WTC11 (cell line): ENCODE measurements around the gene PREX1. TPM values are rescaled to one million over a fixed set of nuclear protein-coding genes. Genes with fewer than 3 reads are reported as not detected.

Experiments used
- ATAC-seq: fragments of 200-7000 bp; cut with Tn5 transposase; 2 replicates; pipeline ENCODE4 v1.10.0; 2021; ENCODE audit warnings: mild to moderate bottlenecking, moderate library complexity
- CTCF ChIA-PET: fragments of 300-600 bp; sonication (Branson Sonifier 250); formaldehyde crosslinking; loops from one replicate; lab custom pipeline; 2021; ENCODE audit warnings: antibody characterized with exemption; lab: Charles Lee
- POLR2A ChIA-PET: fragments of 350-600 bp; sonication (Branson Sonifier 250); formaldehyde crosslinking; loops from one replicate; lab custom pipeline; 2021; ENCODE audit warnings: antibody characterized with exemption; lab: Charles Lee
- DNase-seq: peaks from one replicate; pipeline ENCODE4 v3.0.0; 2021; ENCODE audit warnings: low spot score
- H3K27ac Mint-ChIP-seq: 2 replicates; pipeline ENCODE4 v1.8.0; 2021; ENCODE audit warnings: mixed read lengths
- H3K27me3 Mint-ChIP-seq: 2 replicates; pipeline ENCODE4 v1.8.0; 2021; ENCODE audit warnings: low read depth, mild to moderate bottlenecking, moderate library complexity, mixed read lengths
- H3K36me3 Mint-ChIP-seq: 2 replicates; pipeline ENCODE4 v1.8.0; 2021; ENCODE audit warnings: mixed read lengths
- H3K4me1 Mint-ChIP-seq: 2 replicates; pipeline ENCODE4 v1.8.0; 2022; ENCODE audit warnings: mixed read lengths
- H3K4me3 Mint-ChIP-seq: 2 replicates; pipeline ENCODE4 v1.8.0; 2021; ENCODE audit warnings: mild to moderate bottlenecking, moderate library complexity, mixed read lengths
- H3K9me3 Mint-ChIP-seq: 2 replicates; pipeline ENCODE4 v1.8.0; 2021; ENCODE audit warnings: mixed read lengths
- CREM ChIP-seq: sonication (generic); formaldehyde crosslinking; IDR thresholded peaks from 2 replicates; pipeline ENCODE4 v1.8.1; 2022; ENCODE audit warnings: mild to moderate bottlenecking, missing genetic modification reagents, moderate library complexity
- HMGA2 ChIP-seq: fragments of 250-450 bp; sonication (Bioruptor Pico); IDR thresholded peaks from 2 replicates; pipeline ENCODE4 v1.4.0; 2021; ENCODE audit warnings: mild to moderate bottlenecking, moderate library complexity
- KAT7 ChIP-seq: sonication (generic); formaldehyde crosslinking; IDR thresholded peaks from 2 replicates; pipeline ENCODE4 v1.8.1; 2023; ENCODE audit warnings: missing genetic modification reagents, mild to moderate bottlenecking, borderline replicate concordance
- NFATC4 ChIP-seq: fragments of 250-450 bp; sonication (Bioruptor Pico); IDR thresholded peaks from 2 replicates; pipeline ENCODE4 v1.9.0; 2021; ENCODE audit warnings: mild to moderate bottlenecking
- NFE2L1 ChIP-seq: sonication (generic); formaldehyde crosslinking; IDR thresholded peaks from 2 replicates; pipeline ENCODE4 v1.8.1; 2023; ENCODE audit warnings: missing genetic modification reagents
- NR3C1 ChIP-seq: sonication (generic); formaldehyde crosslinking; conservative IDR thresholded peaks from 2 replicates; pipeline ENCODE4 v1.8.1; 2023; ENCODE audit warnings: low read depth, mild to moderate bottlenecking, missing genetic modification reagents
- TCF7 ChIP-seq: sonication (generic); formaldehyde crosslinking; IDR thresholded peaks from 2 replicates; pipeline ENCODE4 v1.8.0; 2022; ENCODE audit warnings: mild to moderate bottlenecking, low read depth, missing genetic modification reagents, moderate library complexity
- ZNF232 ChIP-seq: sonication (generic); formaldehyde crosslinking; IDR thresholded peaks from 2 replicates; pipeline ENCODE4 v1.8.0; 2022; ENCODE audit warnings: mild to moderate bottlenecking, missing genetic modification reagents
- total RNA-seq: library from RNA; stranded (reverse); gene quantifications from 3 replicates; pipeline ENCODE4 v1.2.3, GENCODE V29; 2021
- TF ChIP-seq, protein P1 (sequence below): sonication (generic); formaldehyde crosslinking; IDR thresholded peaks from 2 replicates; pipeline ENCODE4 v1.8.0; 2022; ENCODE audit warnings: mild to moderate bottlenecking, missing genetic modification reagents
- TF ChIP-seq, protein P2 (sequence below): sonication (generic); formaldehyde crosslinking; IDR thresholded peaks from 2 replicates; pipeline ENCODE4 v1.8.1; 2023; ENCODE audit warnings: mild to moderate bottlenecking, missing genetic modification reagents, moderate library complexity
- TF ChIP-seq, protein P3 (sequence below): sonication (generic); formaldehyde crosslinking; IDR thresholded peaks from 2 replicates; pipeline ENCODE4 v1.8.1; 2023; ENCODE audit warnings: mild to moderate bottlenecking, missing genetic modification reagents, borderline replicate concordance
- TF ChIP-seq, protein P4 (sequence below): sonication (generic); formaldehyde crosslinking; IDR thresholded peaks from 2 replicates; pipeline ENCODE4 v1.8.1; 2022; ENCODE audit warnings: low read depth, mild to moderate bottlenecking, moderate library complexity, missing genetic modification reagents, borderline replicate concordance
- TF ChIP-seq, protein P5 (sequence below): sonication (generic); formaldehyde crosslinking; IDR thresholded peaks from 2 replicates; pipeline ENCODE4 v1.8.0; 2023; ENCODE audit warnings: mild to moderate bottlenecking, missing genetic modification reagents
- TF ChIP-seq, protein P6 (sequence below): fragments of 200-600 bp; IDR thresholded peaks from 2 replicates; pipeline ENCODE4 v1.8.0; 2022; ENCODE audit warnings: antibody characterized with exemption

Gene PREX1
- total RNA-seq, 1 experiment from 2014 or later = 17.3 TPM

DNA sequence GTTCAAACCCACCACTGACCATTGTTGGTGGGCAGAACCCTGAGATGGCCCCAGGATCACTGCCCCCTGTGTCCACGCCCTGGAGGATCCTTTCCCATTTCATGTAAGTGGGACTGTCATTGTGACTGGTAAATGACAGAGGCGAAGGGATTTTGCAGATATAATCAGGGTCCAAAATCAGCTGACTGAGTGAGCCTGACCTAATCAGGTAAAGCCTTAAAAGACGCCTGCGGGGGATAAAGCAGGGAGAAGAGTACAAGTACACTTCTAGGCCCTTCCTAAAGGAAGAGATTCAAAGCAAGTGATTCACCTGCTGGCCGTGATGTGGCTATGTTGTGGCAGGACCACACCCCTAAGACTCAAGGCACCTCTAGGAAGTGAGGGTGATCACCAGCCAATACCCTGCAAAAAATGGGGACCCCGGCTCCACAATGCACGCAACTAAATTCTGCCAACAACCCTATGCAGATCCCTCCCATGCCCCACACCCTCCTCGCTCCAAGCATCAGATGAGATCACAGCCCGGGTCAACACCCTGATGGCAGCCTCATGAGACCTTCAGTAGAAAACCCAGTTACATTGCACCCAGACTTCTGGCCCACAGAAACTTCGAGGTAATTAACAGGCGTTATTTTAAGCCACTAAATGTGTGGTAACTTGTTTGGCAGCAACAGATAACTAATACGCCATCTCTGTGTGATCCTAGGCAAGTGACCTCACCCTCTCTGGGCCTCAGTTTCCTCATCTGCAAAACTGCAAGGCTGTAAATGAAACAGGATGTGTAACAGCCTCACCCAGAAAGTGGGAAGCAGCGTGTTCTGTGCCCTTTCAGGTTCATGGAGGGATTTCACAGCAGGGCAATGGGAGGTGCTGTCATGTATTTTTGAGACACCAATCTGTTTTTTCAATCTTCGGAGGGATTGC, 11.3 kb downstream of the PREX1 start:
- Mint-ChIP-seq H3K27ac (peak overlapping the region; percentile 32; the same call in 1 of the 2 replicates), H3K36me3 (no peaks in the 10 kb centered on the region), H3K9me3 (no peaks in the 10 kb centered on the region), H3K27me3 (no peaks in the 10 kb centered on the region), H3K4me1 (peaks cover 28% of the 10 kb centered on the region), H3K4me3 (no peak overlapping the region)
- no peak for DNase-seq
- no peak for ATAC-seq
- TF ChIP-seq, protein P1, sequence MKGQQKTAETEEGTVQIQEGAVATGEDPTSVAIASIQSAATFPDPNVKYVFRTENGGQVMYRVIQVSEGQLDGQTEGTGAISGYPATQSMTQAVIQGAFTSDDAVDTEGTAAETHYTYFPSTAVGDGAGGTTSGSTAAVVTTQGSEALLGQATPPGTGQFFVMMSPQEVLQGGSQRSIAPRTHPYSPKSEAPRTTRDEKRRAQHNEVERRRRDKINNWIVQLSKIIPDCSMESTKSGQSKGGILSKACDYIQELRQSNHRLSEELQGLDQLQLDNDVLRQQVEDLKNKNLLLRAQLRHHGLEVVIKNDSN (CRISPR knock-in tag) = no peak
- TF ChIP-seq, protein P2, sequence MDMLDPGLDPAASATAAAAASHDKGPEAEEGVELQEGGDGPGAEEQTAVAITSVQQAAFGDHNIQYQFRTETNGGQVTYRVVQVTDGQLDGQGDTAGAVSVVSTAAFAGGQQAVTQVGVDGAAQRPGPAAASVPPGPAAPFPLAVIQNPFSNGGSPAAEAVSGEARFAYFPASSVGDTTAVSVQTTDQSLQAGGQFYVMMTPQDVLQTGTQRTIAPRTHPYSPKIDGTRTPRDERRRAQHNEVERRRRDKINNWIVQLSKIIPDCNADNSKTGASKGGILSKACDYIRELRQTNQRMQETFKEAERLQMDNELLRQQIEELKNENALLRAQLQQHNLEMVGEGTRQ (CRISPR knock-in tag) = no peak
- TF ChIP-seq NR3C1 (CRISPR knock-in tag) (no peak), NFATC4 (CRISPR knock-in tag) (no peak), NFE2L1 (CRISPR knock-in tag) (no peak), KAT7 (CRISPR knock-in tag) (no peak), HMGA2 (no peak), TCF7 (no peak), ZNF232 (CRISPR knock-in tag) (no peak), CREM (CRISPR knock-in tag) (no peak)
- TF ChIP-seq, protein P3, sequence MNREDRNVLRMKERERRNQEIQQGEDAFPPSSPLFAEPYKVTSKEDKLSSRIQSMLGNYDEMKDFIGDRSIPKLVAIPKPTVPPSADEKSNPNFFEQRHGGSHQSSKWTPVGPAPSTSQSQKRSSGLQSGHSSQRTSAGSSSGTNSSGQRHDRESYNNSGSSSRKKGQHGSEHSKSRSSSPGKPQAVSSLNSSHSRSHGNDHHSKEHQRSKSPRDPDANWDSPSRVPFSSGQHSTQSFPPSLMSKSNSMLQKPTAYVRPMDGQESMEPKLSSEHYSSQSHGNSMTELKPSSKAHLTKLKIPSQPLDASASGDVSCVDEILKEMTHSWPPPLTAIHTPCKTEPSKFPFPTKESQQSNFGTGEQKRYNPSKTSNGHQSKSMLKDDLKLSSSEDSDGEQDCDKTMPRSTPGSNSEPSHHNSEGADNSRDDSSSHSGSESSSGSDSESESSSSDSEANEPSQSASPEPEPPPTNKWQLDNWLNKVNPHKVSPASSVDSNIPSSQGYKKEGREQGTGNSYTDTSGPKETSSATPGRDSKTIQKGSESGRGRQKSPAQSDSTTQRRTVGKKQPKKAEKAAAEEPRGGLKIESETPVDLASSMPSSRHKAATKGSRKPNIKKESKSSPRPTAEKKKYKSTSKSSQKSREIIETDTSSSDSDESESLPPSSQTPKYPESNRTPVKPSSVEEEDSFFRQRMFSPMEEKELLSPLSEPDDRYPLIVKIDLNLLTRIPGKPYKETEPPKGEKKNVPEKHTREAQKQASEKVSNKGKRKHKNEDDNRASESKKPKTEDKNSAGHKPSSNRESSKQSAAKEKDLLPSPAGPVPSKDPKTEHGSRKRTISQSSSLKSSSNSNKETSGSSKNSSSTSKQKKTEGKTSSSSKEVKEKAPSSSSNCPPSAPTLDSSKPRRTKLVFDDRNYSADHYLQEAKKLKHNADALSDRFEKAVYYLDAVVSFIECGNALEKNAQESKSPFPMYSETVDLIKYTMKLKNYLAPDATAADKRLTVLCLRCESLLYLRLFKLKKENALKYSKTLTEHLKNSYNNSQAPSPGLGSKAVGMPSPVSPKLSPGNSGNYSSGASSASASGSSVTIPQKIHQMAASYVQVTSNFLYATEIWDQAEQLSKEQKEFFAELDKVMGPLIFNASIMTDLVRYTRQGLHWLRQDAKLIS (CRISPR knock-in tag) = no peak
- TF ChIP-seq, protein P4, sequence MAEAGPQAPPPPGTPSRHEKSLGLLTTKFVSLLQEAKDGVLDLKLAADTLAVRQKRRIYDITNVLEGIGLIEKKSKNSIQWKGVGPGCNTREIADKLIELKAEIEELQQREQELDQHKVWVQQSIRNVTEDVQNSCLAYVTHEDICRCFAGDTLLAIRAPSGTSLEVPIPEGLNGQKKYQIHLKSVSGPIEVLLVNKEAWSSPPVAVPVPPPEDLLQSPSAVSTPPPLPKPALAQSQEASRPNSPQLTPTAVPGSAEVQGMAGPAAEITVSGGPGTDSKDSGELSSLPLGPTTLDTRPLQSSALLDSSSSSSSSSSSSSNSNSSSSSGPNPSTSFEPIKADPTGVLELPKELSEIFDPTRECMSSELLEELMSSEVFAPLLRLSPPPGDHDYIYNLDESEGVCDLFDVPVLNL (CRISPR knock-in tag) = no peak
- TF ChIP-seq, protein P5, sequence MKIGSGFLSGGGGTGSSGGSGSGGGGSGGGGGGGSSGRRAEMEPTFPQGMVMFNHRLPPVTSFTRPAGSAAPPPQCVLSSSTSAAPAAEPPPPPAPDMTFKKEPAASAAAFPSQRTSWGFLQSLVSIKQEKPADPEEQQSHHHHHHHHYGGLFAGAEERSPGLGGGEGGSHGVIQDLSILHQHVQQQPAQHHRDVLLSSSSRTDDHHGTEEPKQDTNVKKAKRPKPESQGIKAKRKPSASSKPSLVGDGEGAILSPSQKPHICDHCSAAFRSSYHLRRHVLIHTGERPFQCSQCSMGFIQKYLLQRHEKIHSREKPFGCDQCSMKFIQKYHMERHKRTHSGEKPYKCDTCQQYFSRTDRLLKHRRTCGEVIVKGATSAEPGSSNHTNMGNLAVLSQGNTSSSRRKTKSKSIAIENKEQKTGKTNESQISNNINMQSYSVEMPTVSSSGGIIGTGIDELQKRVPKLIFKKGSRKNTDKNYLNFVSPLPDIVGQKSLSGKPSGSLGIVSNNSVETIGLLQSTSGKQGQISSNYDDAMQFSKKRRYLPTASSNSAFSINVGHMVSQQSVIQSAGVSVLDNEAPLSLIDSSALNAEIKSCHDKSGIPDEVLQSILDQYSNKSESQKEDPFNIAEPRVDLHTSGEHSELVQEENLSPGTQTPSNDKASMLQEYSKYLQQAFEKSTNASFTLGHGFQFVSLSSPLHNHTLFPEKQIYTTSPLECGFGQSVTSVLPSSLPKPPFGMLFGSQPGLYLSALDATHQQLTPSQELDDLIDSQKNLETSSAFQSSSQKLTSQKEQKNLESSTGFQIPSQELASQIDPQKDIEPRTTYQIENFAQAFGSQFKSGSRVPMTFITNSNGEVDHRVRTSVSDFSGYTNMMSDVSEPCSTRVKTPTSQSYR = no peak
- TF ChIP-seq, protein P6, sequence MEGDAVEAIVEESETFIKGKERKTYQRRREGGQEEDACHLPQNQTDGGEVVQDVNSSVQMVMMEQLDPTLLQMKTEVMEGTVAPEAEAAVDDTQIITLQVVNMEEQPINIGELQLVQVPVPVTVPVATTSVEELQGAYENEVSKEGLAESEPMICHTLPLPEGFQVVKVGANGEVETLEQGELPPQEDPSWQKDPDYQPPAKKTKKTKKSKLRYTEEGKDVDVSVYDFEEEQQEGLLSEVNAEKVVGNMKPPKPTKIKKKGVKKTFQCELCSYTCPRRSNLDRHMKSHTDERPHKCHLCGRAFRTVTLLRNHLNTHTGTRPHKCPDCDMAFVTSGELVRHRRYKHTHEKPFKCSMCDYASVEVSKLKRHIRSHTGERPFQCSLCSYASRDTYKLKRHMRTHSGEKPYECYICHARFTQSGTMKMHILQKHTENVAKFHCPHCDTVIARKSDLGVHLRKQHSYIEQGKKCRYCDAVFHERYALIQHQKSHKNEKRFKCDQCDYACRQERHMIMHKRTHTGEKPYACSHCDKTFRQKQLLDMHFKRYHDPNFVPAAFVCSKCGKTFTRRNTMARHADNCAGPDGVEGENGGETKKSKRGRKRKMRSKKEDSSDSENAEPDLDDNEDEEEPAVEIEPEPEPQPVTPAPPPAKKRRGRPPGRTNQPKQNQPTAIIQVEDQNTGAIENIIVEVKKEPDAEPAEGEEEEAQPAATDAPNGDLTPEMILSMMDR = no peak
- POLR2A ChIA-PET = no interaction called here
- CTCF ChIA-PET = no interaction called here
